Keratinocyte (primary cell): ENCODE measurements around the gene CHPT1.

Experiments used
- CTCF ChIP-seq, 3 experiments: IDR thresholded peaks in 1 of 3; conservative IDR thresholded peaks in 1 of 3; optimal IDR thresholded peaks in 1 of 3; 2 replicates in 2 of 3; 3 replicates in 1 of 3; pipeline versions ENCODE3 to v1.5.1; 2011; ENCODE audit warnings: low read length in 3 of 3, mild to moderate bottlenecking in 3 of 3, moderate library complexity in 2 of 3, control low read depth in 1 of 3, inconsistent platforms in 1 of 3; ENCODE audit not compliant: insufficient read depth in 2 of 3; ENCODE audit errors: extremely low read depth in 1 of 3
- EZH2 ChIP-seq: IDR thresholded peaks from one replicate; pipeline ENCODE4 v1.6.1; 2012; ENCODE audit warnings: inconsistent platforms, mild to moderate bottlenecking, low read length, moderate library complexity

GRCh38 chr12:101749657-101750056 is 52.2 kb downstream of the CHPT1 start:
- TF ChIP-seq EZH2 (no peak), CTCF (optimal IDR thresholded peaks at IDR 0.05 in 1 of 3, IDR thresholded peaks at IDR 0.05 in 1 of 3, conservative IDR thresholded peaks at IDR 0.05 in 1 of 3; ENCODE audit: extremely low read depth in 1 of 3, insufficient read depth in 2 of 3, low read length in 3 of 3) (no peak)
